ENCODE data around the gene TRMT1. TPM values are rescaled to one million over a fixed set of nuclear protein-coding genes. Genes with fewer than 3 reads are reported as not detected.

TRMT1 gene
- total RNA-seq, 1 donor from 2014 or later: 54.2 TPM

- no peaks in the 10 kb centered on the region for H3K9me3 Mint-ChIP-seq (ENCODE audit: unreplicated experiment)
- no peak for DNase-seq (ENCODE audit: low spot score)
- peaks cover 4% of the 10 kb centered on the region for H3K4me1 Mint-ChIP-seq (ENCODE audit: unreplicated experiment)
- TF ChIP-seq, protein P1, sequence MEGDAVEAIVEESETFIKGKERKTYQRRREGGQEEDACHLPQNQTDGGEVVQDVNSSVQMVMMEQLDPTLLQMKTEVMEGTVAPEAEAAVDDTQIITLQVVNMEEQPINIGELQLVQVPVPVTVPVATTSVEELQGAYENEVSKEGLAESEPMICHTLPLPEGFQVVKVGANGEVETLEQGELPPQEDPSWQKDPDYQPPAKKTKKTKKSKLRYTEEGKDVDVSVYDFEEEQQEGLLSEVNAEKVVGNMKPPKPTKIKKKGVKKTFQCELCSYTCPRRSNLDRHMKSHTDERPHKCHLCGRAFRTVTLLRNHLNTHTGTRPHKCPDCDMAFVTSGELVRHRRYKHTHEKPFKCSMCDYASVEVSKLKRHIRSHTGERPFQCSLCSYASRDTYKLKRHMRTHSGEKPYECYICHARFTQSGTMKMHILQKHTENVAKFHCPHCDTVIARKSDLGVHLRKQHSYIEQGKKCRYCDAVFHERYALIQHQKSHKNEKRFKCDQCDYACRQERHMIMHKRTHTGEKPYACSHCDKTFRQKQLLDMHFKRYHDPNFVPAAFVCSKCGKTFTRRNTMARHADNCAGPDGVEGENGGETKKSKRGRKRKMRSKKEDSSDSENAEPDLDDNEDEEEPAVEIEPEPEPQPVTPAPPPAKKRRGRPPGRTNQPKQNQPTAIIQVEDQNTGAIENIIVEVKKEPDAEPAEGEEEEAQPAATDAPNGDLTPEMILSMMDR (IDR thresholded peaks at IDR 0.05; ENCODE audit: unreplicated experiment): no peak
- peaks cover 22% of the 10 kb centered on the region for H3K36me3 Mint-ChIP-seq (ENCODE audit: low read depth, unreplicated experiment)
- H3K27ac Mint-ChIP-seq (ENCODE audit: unreplicated experiment): no peak overlapping the region
- peaks cover 4% of the 10 kb centered on the region for H3K27me3 Mint-ChIP-seq (ENCODE audit: unreplicated experiment)
- no peak overlapping the region for H3K4me3 Mint-ChIP-seq (ENCODE audit: unreplicated experiment)
Measured at GRCh38 chr19:13138916-13139198, 22.3 kb upstream of the TRMT1 start.

GRCh38 chr19:13138171-13138915 lies 21.8 kb upstream of the TRMT1 start:
- no peak for DNase-seq (ENCODE audit: low spot score)
- H3K27ac Mint-ChIP-seq (ENCODE audit: unreplicated experiment): no peak overlapping the region
- peaks cover 4% of the 10 kb centered on the region for H3K4me1 Mint-ChIP-seq (ENCODE audit: unreplicated experiment)
- H3K9me3 Mint-ChIP-seq (ENCODE audit: unreplicated experiment): no peaks in the 10 kb centered on the region
- peaks cover 20% of the 10 kb centered on the region for H3K36me3 Mint-ChIP-seq (ENCODE audit: low read depth, unreplicated experiment)
- H3K27me3 Mint-ChIP-seq (ENCODE audit: unreplicated experiment): peaks cover 4% of the 10 kb centered on the region
- TF ChIP-seq, protein P1 (IDR thresholded peaks at IDR 0.05; ENCODE audit: unreplicated experiment): no peak
- H3K4me3 Mint-ChIP-seq (ENCODE audit: unreplicated experiment): no peak overlapping the region

- Mint-ChIP-seq H3K36me3 (ENCODE audit: low read depth, unreplicated experiment) (peaks cover 20% of the 10 kb centered on the region), H3K27ac (ENCODE audit: unreplicated experiment) (peak overlapping the region; percentile 70), H3K27me3 (ENCODE audit: unreplicated experiment) (peaks cover 4% of the 10 kb centered on the region), H3K4me1 (ENCODE audit: unreplicated experiment) (peaks cover 4% of the 10 kb centered on the region), H3K9me3 (ENCODE audit: unreplicated experiment) (no peaks in the 10 kb centered on the region), H3K4me3 (ENCODE audit: unreplicated experiment) (peak overlapping the region; percentile 74)
- DNase-seq (ENCODE audit: low spot score): no peak
- TF ChIP-seq, protein P1 (IDR thresholded peaks at IDR 0.05; ENCODE audit: unreplicated experiment): no peak
Measured at GRCh38 chr19:13137290-13137794, 20.8 kb upstream of the TRMT1 start.

DNA sequence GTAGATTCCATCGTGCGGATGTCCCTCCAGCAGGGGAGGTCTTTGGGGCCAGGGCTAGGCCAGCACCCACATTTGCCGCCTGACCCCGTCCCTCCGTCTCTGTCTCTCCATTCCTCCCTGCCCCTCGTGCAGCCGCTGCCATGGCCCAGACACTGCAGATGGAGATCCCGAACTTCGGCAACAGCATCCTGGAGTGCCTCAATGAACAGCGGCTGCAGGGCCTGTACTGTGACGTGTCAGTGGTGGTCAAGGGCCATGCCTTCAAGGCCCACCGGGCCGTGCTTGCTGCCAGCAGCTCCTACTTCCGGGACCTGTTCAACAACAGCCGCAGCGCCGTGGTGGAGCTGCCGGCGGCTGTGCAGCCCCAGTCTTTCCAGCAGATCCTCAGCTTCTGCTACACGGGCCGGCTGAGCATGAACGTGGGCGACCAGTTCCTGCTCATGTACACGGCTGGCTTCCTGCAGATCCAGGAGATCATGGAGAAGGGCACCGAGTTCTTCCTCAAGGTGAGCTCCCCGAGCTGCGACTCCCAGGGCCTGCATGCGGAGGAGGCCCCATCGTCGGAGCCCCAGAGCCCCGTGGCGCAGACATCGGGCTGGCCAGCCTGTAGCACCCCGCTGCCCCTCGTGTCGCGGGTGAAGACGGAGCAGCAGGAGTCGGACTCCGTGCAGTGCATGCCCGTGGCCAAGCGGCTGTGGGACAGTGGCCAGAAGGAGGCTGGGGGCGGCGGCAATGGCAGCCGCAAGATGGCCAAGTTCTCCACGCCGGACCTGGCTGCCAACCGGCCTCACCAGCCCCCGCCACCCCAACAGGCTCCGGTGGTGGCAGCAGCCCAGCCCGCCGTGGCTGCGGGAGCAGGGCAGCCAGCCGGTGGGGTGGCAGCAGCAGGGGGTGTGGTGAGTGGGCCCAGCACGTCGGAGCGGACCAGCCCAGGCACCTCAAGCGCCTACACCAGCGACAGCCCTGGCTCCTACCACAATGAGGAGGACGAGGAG lies 18.8 kb upstream of the TRMT1 start:
- no peak for DNase-seq (ENCODE audit: low spot score)
- peaks cover 4% of the 10 kb centered on the region for H3K27me3 Mint-ChIP-seq (ENCODE audit: unreplicated experiment)
- TF ChIP-seq, protein P1 (IDR thresholded peaks at IDR 0.05; ENCODE audit: unreplicated experiment): no peak
- H3K4me1 Mint-ChIP-seq (ENCODE audit: unreplicated experiment): peaks cover 12% of the 10 kb centered on the region
- no peak overlapping the region for H3K27ac Mint-ChIP-seq (ENCODE audit: unreplicated experiment)
- no peak overlapping the region for H3K4me3 Mint-ChIP-seq (ENCODE audit: unreplicated experiment)
- peaks cover 16% of the 10 kb centered on the region for H3K36me3 Mint-ChIP-seq (ENCODE audit: low read depth, unreplicated experiment)
- no peaks in the 10 kb centered on the region for H3K9me3 Mint-ChIP-seq (ENCODE audit: unreplicated experiment)

All from endothelial cell (in vitro differentiated cells).